HepG2 (cell line): Measurements from ENCODE around the gene KRT40. TPM values are rescaled to one million over a fixed set of nuclear protein-coding genes. Genes with fewer than 3 reads are reported as not detected.

Experiments
- CHD4 ChIP-seq: fragments of 200-600 bp; sonication (generic); IDR thresholded peaks from 2 replicates; pipeline ENCODE4 v1.7.0; 2017; ENCODE audit warnings: mild to moderate bottlenecking, low read length, borderline replicate concordance
- HMG20A ChIP-seq: IDR thresholded peaks from 2 replicates; pipeline ENCODE4 v1.6.1; 2016; ENCODE audit warnings: borderline replicate concordance
- HNRNPK ChIP-seq: fragments of 200-400 bp; formaldehyde crosslinking; IDR thresholded peaks from 2 replicates; pipeline ENCODE4 v1.6.1; 2018; ENCODE audit warnings: low read length, low read depth, moderate library complexity, mild to moderate bottlenecking; ENCODE audit not compliant: poor library complexity, severe bottlenecking
- NFKB2 ChIP-seq: sonication (generic); formaldehyde crosslinking; IDR thresholded peaks from 2 replicates; pipeline ENCODE4 v1.4.0; 2020; ENCODE audit warnings: missing genetic modification reagents, borderline replicate concordance
- NR2C2 ChIP-seq: sonication (generic); formaldehyde crosslinking; IDR thresholded peaks from 2 replicates; pipeline ENCODE4 v1.4.0; 2020; ENCODE audit warnings: missing genetic modification reagents, mild to moderate bottlenecking, moderate library complexity, borderline replicate concordance
- RBFOX2 ChIP-seq: fragments of 200-400 bp; formaldehyde crosslinking; IDR thresholded peaks from 2 replicates; pipeline ENCODE4 v1.6.1; 2017; ENCODE audit warnings: low read depth, mild to moderate bottlenecking, low read length
- SIN3B ChIP-seq: fragments of 150-350 bp; IDR thresholded peaks from 2 replicates; pipeline ENCODE4 v1.6.1; 2014; ENCODE audit warnings: low read length
- SOX6 ChIP-seq, 2 experiments: fragments of 450-650 bp in 1 of 2; sonication (generic) in 1 of 2; formaldehyde crosslinking in 1 of 2; IDR thresholded peaks; 2 replicates each; pipeline versions ENCODE4 v1.4.0 to v1.6.1; 2017 to 2020; ENCODE audit warnings: antibody characterized with exemption in 1 of 2, mild to moderate bottlenecking in 1 of 2, missing genetic modification reagents in 1 of 2
- WIZ ChIP-seq: sonication (generic); formaldehyde crosslinking; IDR thresholded peaks from 2 replicates; pipeline ENCODE4 v1.5.1; 2020; ENCODE audit warnings: mild to moderate bottlenecking, missing genetic modification reagents
- ZEB1 ChIP-seq: IDR thresholded peaks from 2 replicates; pipeline ENCODE4 v1.6.1; 2012; ENCODE audit warnings: mild to moderate bottlenecking, low read depth, inconsistent platforms; ENCODE audit not compliant: insufficient replicate concordance
- ZFP82 ChIP-seq: sonication (generic); formaldehyde crosslinking; IDR thresholded peaks from 2 replicates; pipeline ENCODE4 v1.5.1; 2020; ENCODE audit warnings: mild to moderate bottlenecking, missing genetic modification reagents, borderline replicate concordance
- ZNF138 ChIP-seq: sonication (generic); formaldehyde crosslinking; IDR thresholded peaks from 2 replicates; pipeline ENCODE4 v1.5.0; 2020; ENCODE audit warnings: mild to moderate bottlenecking, low read depth, missing genetic modification reagents
- ZNF17 ChIP-seq: sonication (generic); formaldehyde crosslinking; IDR thresholded peaks from 2 replicates; pipeline ENCODE4 v1.5.0; 2020; ENCODE audit warnings: mild to moderate bottlenecking, missing genetic modification reagents
- ZNF550 ChIP-seq: sonication (generic); formaldehyde crosslinking; IDR thresholded peaks from 2 replicates; pipeline ENCODE4 v1.4.0; 2020; ENCODE audit warnings: mild to moderate bottlenecking, missing genetic modification reagents, borderline replicate concordance
- ZNF629 ChIP-seq: sonication (generic); formaldehyde crosslinking; conservative IDR thresholded peaks from 2 replicates; pipeline ENCODE4 v1.5.0; 2020; ENCODE audit warnings: missing genetic modification reagents
- polyA plus RNA-seq, 8 experiments: library from polyadenylated mRNA; depleted of rRNA in 3 of 8; stranded (reverse) in 7 of 8; unstranded in 1 of 8; fragments of >200 nt; fragmentation: Illumina TruSeq in 4 of 8; extraction: Trizol in 4 of 8; gene quantifications; 2 replicates each; pipeline versions ENCODE4 v1.2.1 to v1.2.3, GENCODE V29; 2011 to 2016; ENCODE audit warnings: low read depth in 4 of 8, missing spikeins in 1 of 8, mixed read lengths in 1 of 8; ENCODE audit not compliant: insufficient read depth in 1 of 8
- total RNA-seq, 5 experiments: library from RNA; depleted of rRNA; stranded (reverse); fragments of >200 nt; fragmentation: Illumina TruSeq; extraction: Trizol; gene quantifications; 2 replicates each; pipeline ENCODE4 v1.2.3, GENCODE V29; 2016; ENCODE audit warnings: low read depth in 1 of 5
- TF ChIP-seq, protein P1 (sequence below): IDR thresholded peaks from 2 replicates; pipeline ENCODE4 v1.6.1; 2016; ENCODE audit warnings: low read depth, missing genetic modification reagents, missing compliant biosample characterization
- TF ChIP-seq, protein P2 (sequence below): sonication (generic); formaldehyde crosslinking; IDR thresholded peaks from 2 replicates; pipeline ENCODE4 v1.5.1; 2020; ENCODE audit warnings: missing genetic modification reagents, mild to moderate bottlenecking, borderline replicate concordance
- TF ChIP-seq, protein P3 (sequence below): sonication (generic); formaldehyde crosslinking; IDR thresholded peaks from 2 replicates; pipeline ENCODE4 v1.4.0; 2020; ENCODE audit warnings: missing genetic modification reagents
- TF ChIP-seq, protein P4 (sequence below): fragments of 450-650 bp; IDR thresholded peaks from 2 replicates; pipeline ENCODE4 v1.6.1; 2017

KRT40 gene
- total and polyA plus RNA-seq, 2 of the 13 experiments (the other 11 are each of a cell fraction or from before 2014, with no cell fraction given) = not detected

DNA sequence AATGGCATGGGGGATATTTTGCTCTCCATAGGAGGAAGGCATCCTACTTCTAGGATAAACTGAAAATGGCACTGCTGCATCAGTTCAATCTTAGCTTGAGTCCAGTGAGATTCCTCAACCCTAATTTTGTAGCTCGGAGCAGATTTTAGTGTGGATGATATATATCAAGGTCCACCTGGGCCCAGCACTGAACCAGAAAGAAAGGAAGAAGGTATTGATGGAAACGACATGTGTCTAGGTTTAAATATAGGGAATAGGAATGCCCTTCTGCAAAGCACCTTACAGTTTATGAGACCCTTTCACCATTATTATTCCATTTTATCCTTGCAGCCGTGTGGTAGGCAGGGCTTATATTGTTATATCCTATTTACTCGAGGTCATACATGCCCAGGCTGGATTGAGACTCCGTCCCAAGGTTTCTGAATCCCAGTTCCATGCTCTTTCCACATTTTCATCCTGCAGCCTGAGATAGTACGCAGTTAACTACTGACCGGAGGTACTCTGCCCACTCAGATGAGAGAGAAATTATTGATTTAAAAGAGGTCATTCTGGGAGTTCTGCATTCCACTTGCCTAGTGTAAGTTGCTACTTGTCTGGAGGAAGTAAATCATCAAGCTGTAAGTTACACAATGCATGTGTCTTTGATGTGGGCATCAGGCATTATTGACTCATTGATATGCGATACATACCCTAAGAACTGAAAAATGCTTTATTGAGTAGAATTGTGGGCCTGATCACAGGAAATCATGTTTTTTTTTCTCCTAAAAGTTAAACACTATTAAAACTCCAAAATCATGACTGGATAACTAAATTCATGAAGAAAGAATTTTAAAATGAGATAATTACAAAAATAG, 27.5 kb downstream of the KRT40 start (continued):
- TF ChIP-seq, protein P1, sequence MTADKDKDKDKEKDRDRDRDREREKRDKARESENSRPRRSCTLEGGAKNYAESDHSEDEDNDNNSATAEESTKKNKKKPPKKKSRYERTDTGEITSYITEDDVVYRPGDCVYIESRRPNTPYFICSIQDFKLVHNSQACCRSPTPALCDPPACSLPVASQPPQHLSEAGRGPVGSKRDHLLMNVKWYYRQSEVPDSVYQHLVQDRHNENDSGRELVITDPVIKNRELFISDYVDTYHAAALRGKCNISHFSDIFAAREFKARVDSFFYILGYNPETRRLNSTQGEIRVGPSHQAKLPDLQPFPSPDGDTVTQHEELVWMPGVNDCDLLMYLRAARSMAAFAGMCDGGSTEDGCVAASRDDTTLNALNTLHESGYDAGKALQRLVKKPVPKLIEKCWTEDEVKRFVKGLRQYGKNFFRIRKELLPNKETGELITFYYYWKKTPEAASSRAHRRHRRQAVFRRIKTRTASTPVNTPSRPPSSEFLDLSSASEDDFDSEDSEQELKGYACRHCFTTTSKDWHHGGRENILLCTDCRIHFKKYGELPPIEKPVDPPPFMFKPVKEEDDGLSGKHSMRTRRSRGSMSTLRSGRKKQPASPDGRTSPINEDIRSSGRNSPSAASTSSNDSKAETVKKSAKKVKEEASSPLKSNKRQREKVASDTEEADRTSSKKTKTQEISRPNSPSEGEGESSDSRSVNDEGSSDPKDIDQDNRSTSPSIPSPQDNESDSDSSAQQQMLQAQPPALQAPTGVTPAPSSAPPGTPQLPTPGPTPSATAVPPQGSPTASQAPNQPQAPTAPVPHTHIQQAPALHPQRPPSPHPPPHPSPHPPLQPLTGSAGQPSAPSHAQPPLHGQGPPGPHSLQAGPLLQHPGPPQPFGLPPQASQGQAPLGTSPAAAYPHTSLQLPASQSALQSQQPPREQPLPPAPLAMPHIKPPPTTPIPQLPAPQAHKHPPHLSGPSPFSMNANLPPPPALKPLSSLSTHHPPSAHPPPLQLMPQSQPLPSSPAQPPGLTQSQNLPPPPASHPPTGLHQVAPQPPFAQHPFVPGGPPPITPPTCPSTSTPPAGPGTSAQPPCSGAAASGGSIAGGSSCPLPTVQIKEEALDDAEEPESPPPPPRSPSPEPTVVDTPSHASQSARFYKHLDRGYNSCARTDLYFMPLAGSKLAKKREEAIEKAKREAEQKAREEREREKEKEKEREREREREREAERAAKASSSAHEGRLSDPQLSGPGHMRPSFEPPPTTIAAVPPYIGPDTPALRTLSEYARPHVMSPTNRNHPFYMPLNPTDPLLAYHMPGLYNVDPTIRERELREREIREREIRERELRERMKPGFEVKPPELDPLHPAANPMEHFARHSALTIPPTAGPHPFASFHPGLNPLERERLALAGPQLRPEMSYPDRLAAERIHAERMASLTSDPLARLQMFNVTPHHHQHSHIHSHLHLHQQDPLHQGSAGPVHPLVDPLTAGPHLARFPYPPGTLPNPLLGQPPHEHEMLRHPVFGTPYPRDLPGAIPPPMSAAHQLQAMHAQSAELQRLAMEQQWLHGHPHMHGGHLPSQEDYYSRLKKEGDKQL (CRISPR knock-in tag) = peak; percentile 97
- peak; percentile 90 for TF ChIP-seq ZEB1
- TF ChIP-seq, protein P2, sequence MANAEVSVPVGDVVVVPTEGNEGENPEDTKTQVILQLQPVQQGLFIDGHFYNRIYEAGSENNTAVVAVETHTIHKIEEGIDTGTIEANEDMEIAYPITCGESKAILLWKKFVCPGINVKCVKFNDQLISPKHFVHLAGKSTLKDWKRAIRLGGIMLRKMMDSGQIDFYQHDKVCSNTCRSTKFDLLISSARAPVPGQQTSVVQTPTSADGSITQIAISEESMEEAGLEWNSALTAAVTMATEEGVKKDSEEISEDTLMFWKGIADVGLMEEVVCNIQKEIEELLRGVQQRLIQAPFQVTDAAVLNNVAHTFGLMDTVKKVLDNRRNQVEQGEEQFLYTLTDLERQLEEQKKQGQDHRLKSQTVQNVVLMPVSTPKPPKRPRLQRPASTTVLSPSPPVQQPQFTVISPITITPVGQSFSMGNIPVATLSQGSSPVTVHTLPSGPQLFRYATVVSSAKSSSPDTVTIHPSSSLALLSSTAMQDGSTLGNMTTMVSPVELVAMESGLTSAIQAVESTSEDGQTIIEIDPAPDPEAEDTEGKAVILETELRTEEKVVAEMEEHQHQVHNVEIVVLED (CRISPR knock-in tag) = peak; percentile 55; the same call in 1 of the 2 replicates
- TF ChIP-seq ZNF550 (CRISPR knock-in tag) = no peak
- no peak for TF ChIP-seq ZFP82 (CRISPR knock-in tag)
- peak; percentile 60; the same call in 1 of the 2 replicates for TF ChIP-seq ZNF629 (CRISPR knock-in tag)
- TF ChIP-seq WIZ (CRISPR knock-in tag) = 0 out of 2 replicates have a peak, but pooled peaks have one; percentile 91
- TF ChIP-seq, protein P3, sequence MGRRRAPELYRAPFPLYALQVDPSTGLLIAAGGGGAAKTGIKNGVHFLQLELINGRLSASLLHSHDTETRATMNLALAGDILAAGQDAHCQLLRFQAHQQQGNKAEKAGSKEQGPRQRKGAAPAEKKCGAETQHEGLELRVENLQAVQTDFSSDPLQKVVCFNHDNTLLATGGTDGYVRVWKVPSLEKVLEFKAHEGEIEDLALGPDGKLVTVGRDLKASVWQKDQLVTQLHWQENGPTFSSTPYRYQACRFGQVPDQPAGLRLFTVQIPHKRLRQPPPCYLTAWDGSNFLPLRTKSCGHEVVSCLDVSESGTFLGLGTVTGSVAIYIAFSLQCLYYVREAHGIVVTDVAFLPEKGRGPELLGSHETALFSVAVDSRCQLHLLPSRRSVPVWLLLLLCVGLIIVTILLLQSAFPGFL (CRISPR knock-in tag) = no peak
- peak; percentile 71; the same call in 1 of the 2 replicates for TF ChIP-seq CHD4
- peak; percentile 100 for TF ChIP-seq HMG20A
- TF ChIP-seq ZNF17 (CRISPR knock-in tag) = no peak
- peak; percentile 88 for TF ChIP-seq NR2C2 (CRISPR knock-in tag)
- TF ChIP-seq SIN3B = 0 out of 2 replicates have a peak, but pooled peaks have one; percentile 41
- no peak for TF ChIP-seq ZNF138 (CRISPR knock-in tag)
- TF ChIP-seq, protein P4, sequence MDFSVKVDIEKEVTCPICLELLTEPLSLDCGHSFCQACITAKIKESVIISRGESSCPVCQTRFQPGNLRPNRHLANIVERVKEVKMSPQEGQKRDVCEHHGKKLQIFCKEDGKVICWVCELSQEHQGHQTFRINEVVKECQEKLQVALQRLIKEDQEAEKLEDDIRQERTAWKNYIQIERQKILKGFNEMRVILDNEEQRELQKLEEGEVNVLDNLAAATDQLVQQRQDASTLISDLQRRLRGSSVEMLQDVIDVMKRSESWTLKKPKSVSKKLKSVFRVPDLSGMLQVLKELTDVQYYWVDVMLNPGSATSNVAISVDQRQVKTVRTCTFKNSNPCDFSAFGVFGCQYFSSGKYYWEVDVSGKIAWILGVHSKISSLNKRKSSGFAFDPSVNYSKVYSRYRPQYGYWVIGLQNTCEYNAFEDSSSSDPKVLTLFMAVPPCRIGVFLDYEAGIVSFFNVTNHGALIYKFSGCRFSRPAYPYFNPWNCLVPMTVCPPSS = no peak
- TF ChIP-seq SOX6 (IDR thresholded peaks at IDR 0.05) = no peak
- peak; percentile 98 for TF ChIP-seq SOX6 (CRISPR knock-in tag; IDR thresholded peaks at IDR 0.05)
- no peak for TF ChIP-seq NFKB2 (CRISPR knock-in tag)
- TF ChIP-seq HNRNPK = no peak
- peak; percentile 55; the same call in 1 of the 2 replicates for TF ChIP-seq RBFOX2
